VCaP (cell line): Measurements from ENCODE around the gene NFAM1.

Source experiments
- H3K27ac ChIP-seq: fragments of 450-650 bp; 2 replicates; pipeline ENCODE4 v1.5.1; 2017
- TF ChIP-seq, protein P1 (sequence below): fragments of 450-650 bp; conservative IDR thresholded peaks from 2 replicates; pipeline ENCODE4 v1.5.1; 2017; ENCODE audit warnings: mild to moderate bottlenecking, moderate library complexity

Gene NFAM1

DNA sequence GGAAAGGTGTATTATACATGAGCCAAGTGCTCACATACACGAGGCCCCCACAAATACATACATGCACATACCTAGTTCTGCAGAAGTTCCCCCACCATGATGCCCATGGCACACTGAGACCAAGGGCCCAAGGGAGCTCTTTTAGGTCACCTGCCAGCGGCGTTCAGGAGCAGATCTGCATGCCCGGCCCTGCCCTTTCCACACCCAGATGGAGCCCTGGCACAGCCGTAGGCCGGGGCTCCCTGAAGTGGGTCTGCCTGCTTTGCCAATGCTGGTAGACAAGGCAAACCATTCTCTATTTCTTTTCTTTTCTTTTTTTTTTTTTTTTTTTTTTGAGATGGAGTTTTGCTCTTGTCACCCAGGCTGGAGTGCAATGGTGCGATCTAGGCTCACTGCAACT lies 21.5 kb downstream of the NFAM1 start:
- TF ChIP-seq, protein P1, sequence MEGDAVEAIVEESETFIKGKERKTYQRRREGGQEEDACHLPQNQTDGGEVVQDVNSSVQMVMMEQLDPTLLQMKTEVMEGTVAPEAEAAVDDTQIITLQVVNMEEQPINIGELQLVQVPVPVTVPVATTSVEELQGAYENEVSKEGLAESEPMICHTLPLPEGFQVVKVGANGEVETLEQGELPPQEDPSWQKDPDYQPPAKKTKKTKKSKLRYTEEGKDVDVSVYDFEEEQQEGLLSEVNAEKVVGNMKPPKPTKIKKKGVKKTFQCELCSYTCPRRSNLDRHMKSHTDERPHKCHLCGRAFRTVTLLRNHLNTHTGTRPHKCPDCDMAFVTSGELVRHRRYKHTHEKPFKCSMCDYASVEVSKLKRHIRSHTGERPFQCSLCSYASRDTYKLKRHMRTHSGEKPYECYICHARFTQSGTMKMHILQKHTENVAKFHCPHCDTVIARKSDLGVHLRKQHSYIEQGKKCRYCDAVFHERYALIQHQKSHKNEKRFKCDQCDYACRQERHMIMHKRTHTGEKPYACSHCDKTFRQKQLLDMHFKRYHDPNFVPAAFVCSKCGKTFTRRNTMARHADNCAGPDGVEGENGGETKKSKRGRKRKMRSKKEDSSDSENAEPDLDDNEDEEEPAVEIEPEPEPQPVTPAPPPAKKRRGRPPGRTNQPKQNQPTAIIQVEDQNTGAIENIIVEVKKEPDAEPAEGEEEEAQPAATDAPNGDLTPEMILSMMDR: no peak
- H3K27ac ChIP-seq: no peak overlapping the region

DNA sequence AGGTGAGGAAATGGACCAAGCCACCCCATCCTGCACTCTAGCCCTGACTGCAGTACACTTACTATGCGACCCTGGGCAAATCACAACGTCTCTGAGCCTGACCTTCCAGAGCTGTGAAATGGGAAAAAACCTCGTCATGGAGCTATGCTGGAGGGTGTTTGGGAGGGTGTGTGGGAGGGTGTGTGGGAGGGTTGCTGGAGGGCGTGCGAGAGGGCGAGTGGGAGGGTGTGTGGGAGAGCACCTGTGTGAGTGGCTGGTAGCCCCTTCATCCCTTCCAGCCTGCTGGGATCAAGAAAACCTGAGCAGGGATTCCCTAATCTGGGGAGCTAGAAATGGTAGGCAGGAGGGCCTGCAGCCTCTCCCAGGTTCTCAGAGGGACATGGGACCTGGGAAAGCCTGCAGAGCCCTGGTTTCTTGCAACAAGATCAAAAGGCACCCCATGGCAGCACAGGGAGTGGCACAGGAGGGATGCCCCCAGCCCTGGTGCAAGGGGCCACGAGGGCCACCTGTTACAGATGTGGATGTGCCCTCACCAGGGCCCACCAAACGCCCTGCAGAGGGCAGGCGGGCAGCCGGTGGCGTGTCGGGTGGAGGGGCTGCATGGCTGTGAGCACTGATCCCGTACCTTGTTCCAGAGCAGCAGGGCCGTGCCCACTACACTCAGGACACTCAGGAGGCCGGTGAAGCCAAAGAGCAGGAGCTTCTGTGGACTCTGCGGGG lies 23.2 kb downstream of the NFAM1 start:
- no peak overlapping the region for H3K27ac ChIP-seq
- TF ChIP-seq, protein P1: no peak

DNA sequence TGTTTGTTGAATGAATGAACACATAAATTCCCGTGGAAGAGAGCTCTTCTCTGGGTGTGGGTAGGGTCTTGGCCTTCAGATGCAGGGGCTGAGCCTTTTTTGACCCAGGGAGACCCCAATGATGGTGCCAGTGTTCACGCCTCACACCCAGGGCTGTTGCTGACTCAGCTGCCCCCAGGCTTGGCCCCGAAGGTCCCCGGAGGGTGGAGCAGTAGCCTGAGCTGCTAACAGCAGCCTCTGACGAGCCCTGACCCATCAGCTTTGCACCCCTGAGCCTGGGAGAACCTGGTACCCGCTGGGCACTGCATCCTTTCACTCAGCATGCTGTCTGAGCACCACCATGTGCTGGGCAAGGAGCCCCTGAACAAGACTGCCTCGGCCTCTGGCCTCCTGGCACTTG lies 23.9 kb downstream of the NFAM1 start:
- H3K27ac ChIP-seq: no peak overlapping the region
- TF ChIP-seq, protein P1: no peak

DNA sequence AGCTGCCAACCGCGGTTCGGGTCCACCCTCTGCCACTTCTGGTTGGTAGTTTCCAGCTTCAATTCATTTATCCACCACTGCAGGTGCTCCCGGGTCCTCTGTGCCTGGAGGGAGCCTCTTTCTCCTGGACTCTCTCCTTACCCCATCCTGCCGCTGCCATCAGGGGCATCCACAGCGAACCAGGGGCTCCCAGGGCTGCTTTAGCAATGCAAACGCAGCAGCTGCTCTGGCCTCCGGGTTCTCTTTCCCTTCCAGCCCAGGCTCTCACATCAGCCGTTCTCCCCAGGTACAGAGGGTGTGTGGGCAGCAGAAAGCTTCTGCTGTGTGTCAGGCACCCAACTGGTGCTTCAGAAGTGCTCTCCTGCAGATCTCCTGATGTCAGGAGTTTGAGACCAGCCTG lies 27.9 kb downstream of the NFAM1 start:
- TF ChIP-seq, protein P1: no peak
- no peak overlapping the region for H3K27ac ChIP-seq

DNA sequence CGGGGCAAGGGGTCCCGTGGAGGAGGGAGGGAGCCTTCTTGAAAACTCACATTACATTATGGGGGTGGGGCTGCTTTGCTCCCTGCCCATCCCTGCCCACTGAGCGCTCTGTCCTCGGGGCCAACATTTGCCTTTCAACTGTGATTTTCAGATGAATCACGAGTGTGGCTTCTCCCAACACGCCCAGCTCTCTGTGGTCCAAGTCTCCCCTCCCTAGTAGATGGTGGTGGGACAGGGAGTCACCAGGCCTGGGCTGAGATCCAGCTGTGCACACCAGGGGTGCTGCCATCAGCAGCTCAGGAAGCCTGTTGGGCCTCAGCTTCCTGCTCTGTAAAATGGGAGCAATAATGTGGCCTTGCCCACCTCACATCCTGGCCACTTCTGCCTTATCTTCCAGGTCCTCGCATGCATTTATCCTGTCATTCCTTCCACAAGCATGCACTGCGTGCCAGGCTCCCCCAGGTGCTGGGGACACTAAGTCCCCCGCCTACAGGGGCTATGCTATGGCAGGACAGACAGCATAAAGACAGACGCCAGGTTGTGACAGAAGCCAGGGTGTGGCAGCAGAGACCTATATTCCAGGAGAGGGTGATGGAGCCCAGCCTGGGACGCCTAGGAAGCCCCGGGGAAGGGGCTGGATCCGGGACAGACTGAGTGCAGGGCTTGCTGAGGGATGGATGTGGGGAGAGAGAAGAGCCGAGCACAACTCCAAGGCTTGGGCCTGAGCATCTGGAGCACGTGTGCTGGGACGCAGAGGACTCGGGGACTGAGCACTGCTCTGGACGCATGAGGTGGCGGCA lies 30.5 kb downstream of the NFAM1 start:
- H3K27ac ChIP-seq: no peak overlapping the region
- TF ChIP-seq, protein P1: no peak

DNA sequence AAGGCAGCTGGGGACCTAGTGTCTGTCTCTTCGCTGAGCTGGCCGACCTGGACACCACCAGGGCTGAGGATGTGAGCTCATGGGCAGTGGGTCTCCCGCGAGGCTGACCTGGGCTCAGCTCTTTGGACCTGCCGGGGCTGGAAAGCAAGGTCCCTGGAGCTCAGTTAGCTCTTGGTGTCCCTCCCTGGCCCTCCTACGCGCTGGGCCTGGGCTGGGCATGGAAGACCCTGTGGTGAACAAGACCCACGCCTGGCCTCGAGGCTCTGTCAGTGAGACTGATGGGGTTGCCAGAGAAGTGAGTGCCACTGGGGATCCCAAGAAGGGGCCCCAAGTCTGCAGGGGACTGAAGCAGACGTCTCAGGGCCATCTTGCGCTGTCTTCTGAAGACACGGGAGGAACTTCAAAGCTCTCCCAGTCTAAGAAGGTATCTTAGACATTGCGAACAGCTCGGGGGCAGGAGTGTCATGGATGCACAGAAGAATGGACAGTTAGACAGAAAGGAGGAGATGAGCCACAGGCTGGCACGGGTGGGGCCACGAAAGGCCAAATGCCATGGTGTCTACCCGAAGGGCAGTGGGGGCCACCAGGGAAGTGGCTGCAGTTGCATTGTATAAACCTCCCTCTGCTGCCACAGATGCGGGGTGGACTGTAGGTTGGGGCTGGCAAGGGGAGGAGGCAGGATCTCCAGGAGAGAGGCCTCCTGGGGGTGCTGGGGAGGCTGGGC lies 31.2 kb downstream of the NFAM1 start:
- H3K27ac ChIP-seq: no peak overlapping the region
- TF ChIP-seq, protein P1: no peak
